ENCODE measurements around the gene TJP3.

The TJP3 gene

DNA sequence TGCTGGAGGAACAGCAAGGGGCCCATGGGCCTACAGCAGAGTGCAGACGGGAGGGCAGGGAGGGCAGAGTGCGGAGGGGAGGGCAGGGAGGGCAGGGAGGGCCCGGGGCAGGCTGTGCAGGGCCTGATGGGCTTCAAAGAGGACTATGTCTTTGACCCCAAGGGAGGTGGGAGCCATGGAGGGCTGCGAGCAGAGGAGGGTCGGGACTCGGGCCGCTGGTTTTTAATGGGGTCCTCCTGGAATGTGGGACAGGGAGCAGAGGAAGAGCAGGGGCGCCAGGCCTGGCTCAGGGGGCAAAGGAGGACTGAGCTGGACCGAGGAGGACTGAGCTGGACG, 11.6 kb upstream of the TJP3 start:
- DNase-seq (ENCODE audit: extremely low spot score), result no peak
- CTCF ChIA-PET, result interaction anchor here (1.1 to 12.8 kb wide), 4 partner anchors 9 to 27 kb away, joined by 3 to 148 read pairs (median 26); no protein-coding TSS in a partner anchor
- POLR2A ChIA-PET, result no interaction called here
- TF ChIP-seq, protein P1, sequence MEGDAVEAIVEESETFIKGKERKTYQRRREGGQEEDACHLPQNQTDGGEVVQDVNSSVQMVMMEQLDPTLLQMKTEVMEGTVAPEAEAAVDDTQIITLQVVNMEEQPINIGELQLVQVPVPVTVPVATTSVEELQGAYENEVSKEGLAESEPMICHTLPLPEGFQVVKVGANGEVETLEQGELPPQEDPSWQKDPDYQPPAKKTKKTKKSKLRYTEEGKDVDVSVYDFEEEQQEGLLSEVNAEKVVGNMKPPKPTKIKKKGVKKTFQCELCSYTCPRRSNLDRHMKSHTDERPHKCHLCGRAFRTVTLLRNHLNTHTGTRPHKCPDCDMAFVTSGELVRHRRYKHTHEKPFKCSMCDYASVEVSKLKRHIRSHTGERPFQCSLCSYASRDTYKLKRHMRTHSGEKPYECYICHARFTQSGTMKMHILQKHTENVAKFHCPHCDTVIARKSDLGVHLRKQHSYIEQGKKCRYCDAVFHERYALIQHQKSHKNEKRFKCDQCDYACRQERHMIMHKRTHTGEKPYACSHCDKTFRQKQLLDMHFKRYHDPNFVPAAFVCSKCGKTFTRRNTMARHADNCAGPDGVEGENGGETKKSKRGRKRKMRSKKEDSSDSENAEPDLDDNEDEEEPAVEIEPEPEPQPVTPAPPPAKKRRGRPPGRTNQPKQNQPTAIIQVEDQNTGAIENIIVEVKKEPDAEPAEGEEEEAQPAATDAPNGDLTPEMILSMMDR (IDR thresholded peaks at IDR 0.05; ENCODE audit: control extremely low read depth, extremely low read depth, low read depth, missing control alignments), result no peak

DNA sequence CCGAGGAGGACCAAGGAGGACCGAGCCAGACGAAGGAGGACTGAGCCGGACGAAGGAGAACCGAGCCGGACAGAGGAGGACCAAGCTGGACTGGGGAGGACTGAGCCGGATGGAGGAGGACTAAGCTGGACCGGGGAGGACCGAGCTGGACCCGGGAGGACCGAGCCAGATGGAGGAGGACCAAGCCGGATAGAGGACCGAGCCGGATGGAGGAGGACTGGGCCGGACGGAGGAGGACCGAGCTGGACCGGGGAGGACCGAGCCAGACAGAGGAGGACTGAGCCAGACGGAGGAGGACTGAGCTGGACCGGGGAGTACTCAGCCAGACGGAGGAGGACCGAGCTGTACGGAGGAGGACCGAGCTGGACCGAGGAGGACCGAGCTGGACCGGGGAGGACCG, 11.1 kb upstream of the TJP3 start:
- no peak for DNase-seq (ENCODE audit: extremely low spot score)
- POLR2A ChIA-PET, result interaction anchor here (0.6 to 1.1 kb wide), 2 partner anchors 13 to 102 kb away, joined by 3 to 7 read pairs; no protein-coding TSS in a partner anchor
- CTCF ChIA-PET, result interaction anchor here (0.7 to 12.8 kb wide), 5 partner anchors 9 to 28 kb away, joined by 3 to 148 read pairs (median 3); no protein-coding TSS in a partner anchor
- TF ChIP-seq, protein P1 (IDR thresholded peaks at IDR 0.05; ENCODE audit: control extremely low read depth, extremely low read depth, low read depth, missing control alignments), result no peak

DNA sequence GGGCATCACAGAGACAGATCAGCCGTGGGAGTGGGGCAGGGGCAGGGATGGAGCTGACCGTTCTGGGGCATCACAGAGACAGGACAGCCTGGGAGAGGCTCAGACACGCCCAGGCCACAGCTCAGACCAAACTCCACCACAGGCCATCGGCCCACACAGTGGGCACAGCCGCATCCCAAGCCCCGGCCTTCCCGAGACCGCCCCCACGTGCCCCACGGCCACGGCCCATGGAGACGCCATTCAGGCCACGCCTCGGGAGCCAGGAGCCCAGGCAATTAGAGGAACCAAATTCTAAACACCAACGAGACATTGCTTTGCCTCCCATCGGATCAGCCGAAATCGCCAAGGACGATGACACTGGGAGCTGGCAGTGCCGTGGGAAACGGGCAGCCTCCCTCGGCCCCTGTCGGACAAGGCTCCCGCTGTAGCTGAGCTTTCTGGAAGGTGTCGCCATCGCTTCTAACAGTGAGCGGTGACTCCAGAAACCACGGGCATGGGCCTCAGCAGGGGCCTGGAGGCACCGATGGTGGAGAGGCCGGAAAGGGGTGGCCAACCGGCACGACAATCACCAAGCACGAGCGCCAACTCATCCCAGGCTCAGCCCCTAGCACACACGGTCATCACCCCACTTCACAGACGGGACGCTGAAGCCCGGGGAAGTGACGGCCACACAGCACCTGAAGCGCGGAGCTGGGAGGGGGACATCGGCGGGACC, 10.4 kb upstream of the TJP3 start:
- POLR2A ChIA-PET, result interaction anchor here (0.6 to 1.1 kb wide), 2 partner anchors 14 to 103 kb away, joined by 3 to 7 read pairs; no protein-coding TSS in a partner anchor
- DNase-seq (ENCODE audit: extremely low spot score), result no peak
- CTCF ChIA-PET, result interaction anchor here (0.7 to 12.8 kb wide), 6 partner anchors 10 to 152 kb away, joined by 3 to 148 read pairs (median 3); no protein-coding TSS in a partner anchor
- TF ChIP-seq, protein P1 (IDR thresholded peaks at IDR 0.05; ENCODE audit: control extremely low read depth, extremely low read depth, low read depth, missing control alignments), result no peak

DNA sequence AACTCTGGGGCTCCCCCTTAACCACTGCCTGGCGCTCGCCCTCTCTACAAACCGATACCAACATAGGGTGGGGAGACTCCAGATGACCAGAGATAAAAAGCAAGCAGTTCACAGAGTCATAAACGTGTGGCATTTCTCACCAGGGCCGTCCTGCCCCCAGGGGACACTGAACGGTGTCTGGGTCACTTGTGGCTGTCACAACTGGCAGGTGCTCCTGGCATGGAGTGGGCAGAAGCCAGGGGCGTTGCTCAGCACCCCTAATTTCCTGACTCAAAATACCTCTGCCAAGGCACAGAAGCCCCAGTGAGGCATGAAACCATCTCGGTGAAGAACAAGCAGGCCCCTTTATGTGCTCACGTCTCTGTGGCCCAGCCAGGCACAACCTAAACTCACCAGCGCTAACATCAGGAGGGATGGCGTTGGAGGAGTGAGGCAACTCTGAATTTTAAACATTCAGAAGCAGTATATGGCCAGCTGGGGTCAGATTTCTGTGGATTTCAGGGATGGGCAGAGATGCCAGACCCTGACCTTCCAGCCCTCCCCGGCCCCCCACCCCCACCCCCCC, 9.7 kb upstream of the TJP3 start:
- POLR2A ChIA-PET, result no interaction called here
- TF ChIP-seq, protein P1 (IDR thresholded peaks at IDR 0.05; ENCODE audit: control extremely low read depth, extremely low read depth, low read depth, missing control alignments), result no peak
- peak; percentile 51 for DNase-seq (ENCODE audit: extremely low spot score)
- CTCF ChIA-PET, result interaction anchor here (1.2 to 12.8 kb wide), 5 partner anchors 10 to 152 kb away, joined by 3 to 148 read pairs (median 3); no protein-coding TSS in a partner anchor

DNA sequence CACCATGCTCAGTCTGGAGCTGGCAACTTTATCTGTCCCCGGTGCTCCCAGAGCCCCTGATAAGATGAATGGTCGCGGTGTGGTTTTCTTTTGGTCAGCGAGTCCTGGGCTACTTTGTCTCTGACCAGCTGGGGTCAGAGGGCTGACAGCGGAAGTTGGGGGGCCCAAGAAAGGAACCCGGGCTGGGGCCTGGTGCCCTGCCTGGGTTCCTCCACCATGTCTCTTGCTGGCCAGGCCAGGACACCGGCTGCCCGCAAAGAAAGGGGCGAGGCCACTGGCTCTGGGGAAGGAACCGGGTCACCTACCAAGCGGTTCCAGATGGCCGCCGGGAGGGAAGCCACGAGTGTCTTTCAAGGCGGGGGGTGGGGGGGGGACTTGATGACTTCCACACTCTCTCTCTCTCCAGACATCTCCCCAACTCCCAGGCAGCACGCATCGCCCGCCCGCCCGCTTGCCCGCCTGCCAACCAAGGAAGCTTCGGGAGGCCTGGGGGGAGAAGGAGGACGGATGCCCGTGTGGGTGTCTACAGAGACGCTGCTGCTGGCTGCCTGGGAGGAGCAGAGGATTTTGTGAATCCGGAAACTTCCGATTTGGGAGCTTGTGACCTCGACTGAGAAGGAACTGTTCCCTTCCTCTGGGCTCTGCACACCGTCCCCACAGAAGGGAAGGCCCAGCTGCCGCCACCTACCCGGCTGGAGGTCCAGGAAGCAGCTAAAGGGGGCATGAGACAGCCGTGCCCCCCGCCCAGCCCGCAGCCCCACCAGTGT, 9.0 kb upstream of the TJP3 start:
- POLR2A ChIA-PET, result interaction anchor here (1.0 kb wide), 1 partner anchor 91 kb away, joined by 4 read pairs; no protein-coding TSS in a partner anchor
- peak; percentile 63 for DNase-seq (ENCODE audit: extremely low spot score)
- CTCF ChIA-PET, result interaction anchor here (0.9 to 12.8 kb wide), 8 partner anchors 11 to 153 kb away, joined by 3 to 148 read pairs (median 4); no protein-coding TSS in a partner anchor
- TF ChIP-seq, protein P1 (IDR thresholded peaks at IDR 0.05; ENCODE audit: control extremely low read depth, extremely low read depth, low read depth, missing control alignments), result no peak

DNA sequence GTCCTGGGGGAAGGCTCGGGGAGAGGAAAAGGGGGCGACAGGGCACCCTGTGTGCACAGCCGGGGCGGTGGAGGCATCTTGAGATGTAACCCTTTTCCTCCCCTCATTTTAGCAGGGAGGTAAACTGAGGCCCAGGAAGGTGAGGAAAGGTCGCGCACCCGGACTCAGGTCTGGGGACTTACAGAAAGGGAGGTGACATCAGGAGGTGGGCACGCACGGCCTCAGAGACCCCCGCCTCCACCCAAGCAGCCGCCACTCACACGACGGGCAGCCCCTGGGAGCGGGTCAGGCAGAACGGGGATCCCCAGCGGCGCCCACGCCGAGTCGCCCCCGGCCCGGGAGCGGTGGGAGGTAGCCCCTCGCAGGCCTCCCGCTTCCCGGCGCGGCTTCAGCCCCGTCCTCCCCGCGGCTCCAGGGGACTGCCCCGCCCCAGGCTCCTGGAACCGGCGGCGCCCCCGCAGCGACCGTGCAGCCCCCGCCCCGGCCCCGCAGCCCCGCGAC, 8.4 kb upstream of the TJP3 start:
- TF ChIP-seq, protein P1 (IDR thresholded peaks at IDR 0.05; ENCODE audit: control extremely low read depth, extremely low read depth, low read depth, missing control alignments), result no peak
- no peak for DNase-seq (ENCODE audit: extremely low spot score)
- ChIA-PET CTCF (interaction anchor here (0.6 to 12.8 kb wide), 11 partner anchors 10 to 155 kb away, joined by 3 to 148 read pairs (median 4); no protein-coding TSS in a partner anchor), POLR2A (interaction anchor here (1.0 kb wide), 1 partner anchor 91 kb away, joined by 4 read pairs; no protein-coding TSS in a partner anchor)
